Loucy (cell line): ENCODE data around the gene PDIA2.

Experiments used
- EZH2phosphoT487 ChIP-seq: fragments of 200-600 bp; IDR thresholded peaks from 2 replicates; pipeline ENCODE4 v1.6.1; 2018; ENCODE audit warnings: antibody characterized with exemption, mild to moderate bottlenecking, moderate library complexity, borderline replicate concordance
- TF ChIP-seq, protein P1 (sequence below): fragments of 200-600 bp; sonication (generic); conservative IDR thresholded peaks from 2 replicates; pipeline ENCODE4 v1.5.1; 2014; ENCODE audit warnings: mild to moderate bottlenecking, antibody characterized with exemption, low read length

- TF ChIP-seq, protein P1, sequence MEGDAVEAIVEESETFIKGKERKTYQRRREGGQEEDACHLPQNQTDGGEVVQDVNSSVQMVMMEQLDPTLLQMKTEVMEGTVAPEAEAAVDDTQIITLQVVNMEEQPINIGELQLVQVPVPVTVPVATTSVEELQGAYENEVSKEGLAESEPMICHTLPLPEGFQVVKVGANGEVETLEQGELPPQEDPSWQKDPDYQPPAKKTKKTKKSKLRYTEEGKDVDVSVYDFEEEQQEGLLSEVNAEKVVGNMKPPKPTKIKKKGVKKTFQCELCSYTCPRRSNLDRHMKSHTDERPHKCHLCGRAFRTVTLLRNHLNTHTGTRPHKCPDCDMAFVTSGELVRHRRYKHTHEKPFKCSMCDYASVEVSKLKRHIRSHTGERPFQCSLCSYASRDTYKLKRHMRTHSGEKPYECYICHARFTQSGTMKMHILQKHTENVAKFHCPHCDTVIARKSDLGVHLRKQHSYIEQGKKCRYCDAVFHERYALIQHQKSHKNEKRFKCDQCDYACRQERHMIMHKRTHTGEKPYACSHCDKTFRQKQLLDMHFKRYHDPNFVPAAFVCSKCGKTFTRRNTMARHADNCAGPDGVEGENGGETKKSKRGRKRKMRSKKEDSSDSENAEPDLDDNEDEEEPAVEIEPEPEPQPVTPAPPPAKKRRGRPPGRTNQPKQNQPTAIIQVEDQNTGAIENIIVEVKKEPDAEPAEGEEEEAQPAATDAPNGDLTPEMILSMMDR = no peak
- no peak for TF ChIP-seq EZH2phosphoT487
Measured at GRCh38 chr16:293043-293775, 10.2 kb downstream of the PDIA2 start.
